Right atrium auricular region (tissue), 2 donors: ENCODE data around the gene CCDC13. TPM values are rescaled to one million over a fixed set of nuclear protein-coding genes. Genes with fewer than 3 reads are reported as not detected.

ENCODE experiments used
- DNase-seq: peaks from one replicate; pipeline ENCODE4 v3.0.0-alpha.2; 2019; ENCODE audit warnings: low spot score
- H3K27ac ChIP-seq, 2 donors: fragments of 200-600 bp; sonication (generic); 1 replicate in 1 of 2; 2 replicates in 1 of 2; pipeline ENCODE4 v1.5.1; 2016 to 2019
- H3K27me3 ChIP-seq, 2 donors: fragments of 200-600 bp; sonication (generic); one replicate each; pipeline versions ENCODE4 v1.5.1 to v1.6.0; 2017 to 2019
- H3K36me3 ChIP-seq: fragments of 200-600 bp; sonication (generic); one replicate; pipeline ENCODE4 v1.5.1; 2016
- H3K4me1 ChIP-seq, 2 donors: fragments of 200-600 bp; sonication (generic); one replicate each; pipeline versions ENCODE4 v1.5.1 to v1.6.0; 2017 to 2019
- H3K4me3 ChIP-seq, 2 donors: fragments of 200-600 bp; sonication (generic); 1 replicate in 1 of 2; 2 replicates in 1 of 2; pipeline ENCODE4 v1.5.1; 2017 to 2019; ENCODE audit warnings: mild to moderate bottlenecking in 1 of 2, moderate library complexity in 1 of 2
- H3K9me3 ChIP-seq, 2 donors: fragments of 200-600 bp; sonication (generic); one replicate each; pipeline ENCODE4 v1.5.1; 2019
- total RNA-seq, 2 donors: library from RNA; depleted of rRNA; stranded (reverse); fragments of >200 nt; gene quantifications; one replicate each; pipeline ENCODE4 v1.1.0, GENCODE V29; 2016
- TF ChIP-seq, protein P1 (sequence below), 2 donors: fragments of 200-600 bp; sonication (generic); IDR thresholded peaks; one replicate each; pipeline ENCODE4 v1.5.1; 2019; ENCODE audit warnings: antibody characterized with exemption in 2 of 2

The CCDC13 gene
- total RNA-seq, 2 donors from 2014 or later: 0.35 TPM; not detected in 1

DNA sequence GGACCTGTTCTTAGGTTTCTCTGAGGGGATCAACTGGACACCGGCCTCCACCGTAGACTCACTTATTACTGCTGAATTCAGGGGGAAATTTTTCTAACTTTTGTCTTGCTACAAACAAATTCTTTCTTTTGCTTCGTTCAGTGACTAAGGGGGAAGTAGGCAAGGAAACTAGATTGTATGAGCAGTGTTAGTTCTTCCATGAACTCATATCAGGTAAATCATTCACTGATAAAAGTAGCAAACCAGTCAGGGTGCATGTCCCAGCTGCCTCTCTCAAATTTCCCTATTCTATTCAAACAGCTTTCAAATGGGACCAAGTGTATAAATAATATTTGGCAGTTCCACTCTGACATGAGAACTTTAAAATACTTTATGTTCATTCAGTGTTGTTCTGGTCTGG, 7.3 kb upstream of the CCDC13 start:
- Histone ChIP-seq H3K27ac (peak overlapping the region; percentile 46 to 71), H3K36me3 (peaks cover 14% of the 10 kb centered on the region), H3K4me1 (peaks cover 0 to 19% of the 10 kb centered on the region in 2 donors), H3K9me3 (no peaks in the 10 kb centered on the region), H3K4me3 (no peak overlapping the region), H3K27me3 (no peaks in the 10 kb centered on the region)
- TF ChIP-seq, protein P1, sequence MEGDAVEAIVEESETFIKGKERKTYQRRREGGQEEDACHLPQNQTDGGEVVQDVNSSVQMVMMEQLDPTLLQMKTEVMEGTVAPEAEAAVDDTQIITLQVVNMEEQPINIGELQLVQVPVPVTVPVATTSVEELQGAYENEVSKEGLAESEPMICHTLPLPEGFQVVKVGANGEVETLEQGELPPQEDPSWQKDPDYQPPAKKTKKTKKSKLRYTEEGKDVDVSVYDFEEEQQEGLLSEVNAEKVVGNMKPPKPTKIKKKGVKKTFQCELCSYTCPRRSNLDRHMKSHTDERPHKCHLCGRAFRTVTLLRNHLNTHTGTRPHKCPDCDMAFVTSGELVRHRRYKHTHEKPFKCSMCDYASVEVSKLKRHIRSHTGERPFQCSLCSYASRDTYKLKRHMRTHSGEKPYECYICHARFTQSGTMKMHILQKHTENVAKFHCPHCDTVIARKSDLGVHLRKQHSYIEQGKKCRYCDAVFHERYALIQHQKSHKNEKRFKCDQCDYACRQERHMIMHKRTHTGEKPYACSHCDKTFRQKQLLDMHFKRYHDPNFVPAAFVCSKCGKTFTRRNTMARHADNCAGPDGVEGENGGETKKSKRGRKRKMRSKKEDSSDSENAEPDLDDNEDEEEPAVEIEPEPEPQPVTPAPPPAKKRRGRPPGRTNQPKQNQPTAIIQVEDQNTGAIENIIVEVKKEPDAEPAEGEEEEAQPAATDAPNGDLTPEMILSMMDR (IDR thresholded peaks at IDR 0.05): no peak
- DNase-seq: no peak

DNA sequence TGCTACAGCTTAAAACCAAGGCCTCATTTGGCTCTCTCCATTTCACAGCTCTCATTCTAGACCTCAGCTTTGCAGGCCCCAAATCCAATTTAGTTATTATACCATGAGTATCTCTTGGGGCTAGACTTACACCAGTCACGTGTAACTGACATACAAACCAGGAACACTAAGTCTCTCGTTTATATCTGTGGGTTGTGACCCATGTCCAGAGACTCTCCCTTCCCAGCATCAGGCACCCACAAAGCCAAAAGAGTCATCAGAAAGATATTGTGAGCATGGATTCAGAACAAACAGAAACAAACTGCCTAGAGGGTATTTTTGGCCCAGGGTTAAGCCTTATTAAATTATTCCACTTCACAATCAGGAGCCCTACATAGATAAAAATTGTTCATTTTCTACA, 5.6 kb upstream of the CCDC13 start:
- Histone ChIP-seq H3K27ac (peak overlapping the region; percentile 41 to 71), H3K4me3 (no peak overlapping the region), H3K4me1 (peaks cover 0 to 22% of the 10 kb centered on the region in 2 donors), H3K27me3 (no peaks in the 10 kb centered on the region), H3K9me3 (no peaks in the 10 kb centered on the region), H3K36me3 (peaks cover 10% of the 10 kb centered on the region)
- DNase-seq: peak; percentile 64
- TF ChIP-seq, protein P1 (IDR thresholded peaks at IDR 0.05): no peak

DNA sequence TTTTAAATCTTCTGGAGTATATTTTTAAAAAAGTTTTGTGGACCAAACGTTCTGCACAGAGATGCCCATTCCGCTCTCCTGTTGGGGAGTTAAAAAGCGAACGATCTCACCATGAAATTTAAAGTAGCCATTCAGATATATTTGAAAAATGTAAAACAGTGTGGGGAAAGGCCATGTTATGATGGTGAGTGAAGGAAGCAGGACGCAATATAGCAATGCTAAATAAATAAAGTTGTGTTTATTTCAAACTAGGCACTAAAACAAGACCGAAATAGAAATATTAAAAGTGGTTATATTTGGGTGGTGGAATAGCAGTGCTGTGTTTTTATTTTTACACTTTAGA, 327 bp upstream of the CCDC13 start:
- Histone ChIP-seq H3K36me3 (no peaks in the 10 kb centered on the region), H3K27ac (peak overlapping the region; percentile 49 to 63), H3K4me3 (peak overlapping the region; percentile 34 to 54), H3K4me1 (peaks cover 0 to 18% of the 10 kb centered on the region in 2 donors), H3K9me3 (no peaks in the 10 kb centered on the region), H3K27me3 (no peaks in the 10 kb centered on the region)
- TF ChIP-seq, protein P1 (IDR thresholded peaks at IDR 0.05): no peak
- no peak for DNase-seq

DNA sequence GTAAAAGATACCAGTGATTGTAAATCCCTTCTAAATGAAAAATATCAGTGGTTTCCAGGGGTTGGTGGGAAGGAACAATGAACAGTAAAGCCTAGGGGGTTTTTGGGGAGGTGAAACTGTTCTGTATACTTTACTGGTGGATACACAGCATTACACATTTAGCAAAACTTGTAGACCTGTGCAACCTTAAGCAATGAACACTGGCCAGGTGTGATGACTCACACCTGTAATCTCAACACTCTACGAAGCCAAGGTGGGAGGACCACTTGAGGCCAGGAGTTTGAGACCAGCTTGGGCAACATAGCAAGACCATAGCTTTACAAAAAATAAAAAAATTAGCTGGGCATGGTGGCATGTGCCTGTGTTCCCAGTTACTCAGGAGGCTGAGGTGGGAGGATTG, 1.8 kb downstream of the CCDC13 start:
- TF ChIP-seq, protein P1 (IDR thresholded peaks at IDR 0.05): no peak
- H3K4me3 ChIP-seq: no peak overlapping the region
- H3K4me1 ChIP-seq: peaks cover 0 to 13% of the 10 kb centered on the region in 2 donors
- H3K27ac ChIP-seq: no peak overlapping the region
- DNase-seq: no peak
- H3K36me3 ChIP-seq: no peaks in the 10 kb centered on the region
- no peaks in the 10 kb centered on the region for H3K9me3 ChIP-seq
- no peaks in the 10 kb centered on the region for H3K27me3 ChIP-seq

DNA sequence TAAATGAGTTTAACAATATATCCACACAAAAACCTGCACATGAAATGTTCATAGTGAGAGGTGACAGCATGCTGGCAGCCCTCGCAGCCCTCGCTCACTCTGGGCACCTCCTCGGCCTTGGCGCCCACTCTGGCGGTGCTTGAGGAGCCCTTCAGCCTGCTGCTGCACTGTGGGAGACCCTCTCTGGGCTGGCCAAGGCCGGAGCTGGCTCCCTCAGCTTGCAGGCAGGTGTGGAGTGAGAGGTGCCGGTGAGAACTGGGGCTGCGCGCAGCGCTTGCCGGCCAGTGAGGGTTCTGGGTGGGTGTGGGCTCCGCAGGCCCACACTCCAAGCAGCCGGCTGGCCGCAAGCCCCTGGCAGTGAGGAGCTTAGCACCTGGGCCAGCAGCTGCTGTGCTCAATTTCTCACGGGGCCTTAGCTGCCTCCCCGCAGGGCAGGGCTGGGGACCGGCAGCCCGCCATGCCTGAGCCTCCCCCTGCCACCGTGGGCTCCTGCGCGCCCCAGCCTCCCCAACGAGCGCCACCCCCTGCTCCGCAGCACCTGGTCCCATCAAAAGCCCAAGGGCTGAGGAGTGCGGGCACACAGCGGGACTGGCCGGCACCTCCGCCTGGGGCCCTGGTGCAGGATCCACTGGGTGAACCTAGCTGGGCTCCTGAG, 3.4 kb downstream of the CCDC13 start:
- Histone ChIP-seq H3K27ac (no peak overlapping the region), H3K36me3 (no peaks in the 10 kb centered on the region)
- peak; percentile 32 for DNase-seq

More for the DNA sequence above, 3.4 kb downstream of the CCDC13 start:
- Histone ChIP-seq H3K9me3 (no peaks in the 10 kb centered on the region), H3K4me1 (peaks cover 0 to 13% of the 10 kb centered on the region in 2 donors), H3K4me3 (no peak overlapping the region), H3K27me3 (no peaks in the 10 kb centered on the region)
- TF ChIP-seq, protein P1 (IDR thresholded peaks at IDR 0.05): no peak
